NCI-H2196 (cell line): ENCODE measurements around the gene GINS2.

Experiments used
- DNase-seq: peaks from one replicate; lab custom pipeline; 2025; ENCODE audit not compliant: unreplicated experiment; lab: John Stamatoyannopoulos, UW

Gene GINS2

GRCh38 chr16:85668676-85669424, 19.9 kb downstream of the GINS2 start:
- no peak for DNase-seq

- DNase-seq, result no peak
These were observed 20.8 kb downstream of the GINS2 start for GRCh38 chr16:85667841-85668413.

- no peak for DNase-seq
These were observed 21.5 kb downstream of the GINS2 start for GRCh38 chr16:85667261-85667660.

GRCh38 chr16:85665929-85666328, 22.8 kb downstream of the GINS2 start:
- DNase-seq, result no peak

GRCh38 chr16:85665373-85665740, 23.4 kb downstream of the GINS2 start:
- DNase-seq, result no peak

- no peak for DNase-seq
These were observed 24.0 kb downstream of the GINS2 start for GRCh38 chr16:85664580-85665372.

- DNase-seq, result peak; percentile 77
These were observed 24.8 kb downstream of the GINS2 start for GRCh38 chr16:85663891-85664321.

- no peak for DNase-seq
These were observed 25.6 kb downstream of the GINS2 start for GRCh38 chr16:85662976-85663830.

GRCh38 chr16:85662482-85662812, 26.3 kb downstream of the GINS2 start:
- no peak for DNase-seq

- no peak for DNase-seq
These were observed 26.8 kb downstream of the GINS2 start for GRCh38 chr16:85661740-85662481.

- DNase-seq, result no peak
These were observed 27.7 kb downstream of the GINS2 start for GRCh38 chr16:85660843-85661739.

- peak; percentile 52 for DNase-seq
These were observed 28.8 kb downstream of the GINS2 start for GRCh38 chr16:85659805-85660511.

GRCh38 chr16:85659336-85659735, 29.4 kb downstream of the GINS2 start:
- no peak for DNase-seq

GRCh38 chr16:85658504-85659326, 30.0 kb downstream of the GINS2 start:
- DNase-seq, result no peak

- DNase-seq, result no peak
These were observed 30.8 kb downstream of the GINS2 start for GRCh38 chr16:85657996-85658395.

- no peak for DNase-seq
These were observed 31.5 kb downstream of the GINS2 start for GRCh38 chr16:85657267-85657650.

GRCh38 chr16:85656351-85657266, 32.1 kb downstream of the GINS2 start:
- no peak for DNase-seq
